Prostate gland (tissue), 2 donors: ENCODE data around the gene PLEKHM2. TPM values are rescaled to one million over a fixed set of nuclear protein-coding genes. Genes with fewer than 3 reads are reported as not detected.

Experiments
- DNase-seq: peaks from one replicate; pipeline ENCODE4 v3.0.0-alpha.2; 2019; ENCODE audit warnings: low spot score
- H3K27ac ChIP-seq, 2 donors: fragments of 200-600 bp; sonication (generic); 2 replicates each; pipeline ENCODE4 v1.5.1; 2017 to 2019
- H3K27me3 ChIP-seq: fragments of 200-600 bp; sonication (generic); replicated peaks from 2 replicates; pipeline ENCODE4 v1.5.1; 2019; ENCODE audit not compliant: insufficient read depth
- H3K36me3 ChIP-seq, 2 donors: fragments of 200-600 bp; sonication (generic); 1 replicate in 1 of 2; 2 replicates in 1 of 2; pipeline versions ENCODE4 v1.5.1 to v1.8.1; 2017 to 2019
- H3K4me1 ChIP-seq: fragments of 200-600 bp; sonication (generic); replicated peaks from 2 replicates; pipeline ENCODE4 v1.5.1; 2019
- H3K4me3 ChIP-seq, 2 donors: fragments of 200-600 bp; sonication (generic); 2 replicates each; pipeline ENCODE4 v1.5.1; 2017 to 2019
- H3K9me3 ChIP-seq: fragments of 200-600 bp; sonication (generic); 2 replicates; pipeline ENCODE4 v1.5.1; 2017
- CTCF ChIP-seq, 4 experiments: fragments of 200-600 bp in 2 of 4; fragments of 450-650 bp in 2 of 4; sonication (generic) in 2 of 4; IDR thresholded peaks; 1 replicate in 3 of 4; 2 replicates in 1 of 4; pipeline ENCODE4 v1.5.1; 2016 to 2019; ENCODE audit warnings: antibody characterized with exemption in 4 of 4, mild to moderate bottlenecking in 2 of 4, moderate library complexity in 2 of 4
- POLR2A ChIP-seq: fragments of 450-650 bp; IDR thresholded peaks from one replicate; pipeline ENCODE4 v1.6.1; 2016; ENCODE audit warnings: antibody characterized with exemption, mild to moderate bottlenecking
- POLR2AphosphoS5 ChIP-seq: sonication (generic); formaldehyde crosslinking; IDR thresholded peaks from one replicate; pipeline ENCODE4 v1.6.1; 2017; ENCODE audit warnings: antibody characterized with exemption
- WGBS: methylation state at CpG from one replicate; pipeline ENCODE4 v1.1.5; 2018; 5-methylcytosine and 5-hydroxymethylcytosine counted together
- intact Hi-C: fragments of 100-400 bp; cut with DNase I; formaldehyde crosslinking; loops from one replicate; pipeline ENCODE4 v1.14.2; 2022
- total RNA-seq, 2 donors: library from RNA; depleted of rRNA; stranded (reverse); fragments of >200 nt; gene quantifications; one replicate each; pipeline ENCODE4 v1.1.0, GENCODE V29; 2016

Gene PLEKHM2
- total RNA-seq, 2 donors from 2014 or later = 29.0 to 60.4 TPM

GRCh38 chr1:15663925-15664324 is 20.2 kb upstream of the PLEKHM2 start:
- WGBS = 94% methylated on average over 3 of the region's 3 CpGs
- H3K9me3 ChIP-seq = no peaks in the 10 kb centered on the region
- intact Hi-C loops = no loop called here
- no peaks in the 10 kb centered on the region for H3K4me1 ChIP-seq
- TF ChIP-seq POLR2A = no peak
- no peak for TF ChIP-seq POLR2AphosphoS5
- no peak for TF ChIP-seq CTCF (IDR thresholded peaks at IDR 0.05)
- H3K4me3 ChIP-seq = no peak overlapping the region
- peaks cover 6 to 7% of the 10 kb centered on the region in 2 donors for H3K36me3 ChIP-seq
- no peaks in the 10 kb centered on the region for H3K27me3 ChIP-seq
- H3K27ac ChIP-seq = no peak overlapping the region
- DNase-seq = no peak

GRCh38 chr1:15667362-15667761 is 16.8 kb upstream of the PLEKHM2 start:
- TF ChIP-seq POLR2A (no peak), POLR2AphosphoS5 (no peak), CTCF (IDR thresholded peaks at IDR 0.05) (no peak)
- H3K4me3 ChIP-seq = no peak overlapping the region
- no peaks in the 10 kb centered on the region for H3K27me3 ChIP-seq
- H3K27ac ChIP-seq = no peak overlapping the region
- intact Hi-C loops = no loop called here
- H3K4me1 ChIP-seq = no peaks in the 10 kb centered on the region
- no peaks in the 10 kb centered on the region for H3K36me3 ChIP-seq
- no peaks in the 10 kb centered on the region for H3K9me3 ChIP-seq
- WGBS = 89% methylated on average over 7 of the region's 7 CpGs
- no peak for DNase-seq

- TF ChIP-seq POLR2AphosphoS5 (no peak), CTCF (IDR thresholded peaks at IDR 0.05) (no peak), POLR2A (no peak)
- intact Hi-C loops = no loop called here
- H3K4me3 ChIP-seq = no peak overlapping the region
- no peaks in the 10 kb centered on the region for H3K4me1 ChIP-seq
- no peak overlapping the region for H3K27ac ChIP-seq
- WGBS = 79% methylated on average over 5 of the region's 5 CpGs
- no peaks in the 10 kb centered on the region for H3K36me3 ChIP-seq
- no peaks in the 10 kb centered on the region for H3K9me3 ChIP-seq
- DNase-seq = no peak
- H3K27me3 ChIP-seq = no peaks in the 10 kb centered on the region
Observed at GRCh38 chr1:15668089-15668754, 15.9 kb upstream of the PLEKHM2 start.

DNA sequence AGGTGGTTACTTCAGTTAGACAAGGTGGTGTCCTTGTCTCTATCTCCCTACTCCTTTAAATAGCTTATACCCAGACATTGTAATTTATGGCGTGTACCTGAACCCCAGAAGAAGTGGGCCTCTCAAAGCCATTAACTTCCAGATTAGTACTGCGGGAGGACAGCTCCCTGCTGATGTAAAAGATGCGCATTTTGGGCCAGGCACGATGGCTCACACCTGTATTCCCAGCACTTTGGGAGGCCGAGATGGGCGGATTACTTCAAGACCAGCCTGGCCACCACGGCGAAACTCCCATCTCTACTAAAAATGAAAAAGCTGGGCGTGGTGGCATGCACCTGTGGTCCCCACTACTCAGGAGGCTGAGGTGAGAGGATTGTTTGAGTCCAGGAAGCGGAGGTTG is 15.0 kb upstream of the PLEKHM2 start:
- Histone ChIP-seq H3K4me3 (no peak overlapping the region), H3K4me1 (no peaks in the 10 kb centered on the region), H3K27ac (no peak overlapping the region), H3K27me3 (no peaks in the 10 kb centered on the region), H3K9me3 (no peaks in the 10 kb centered on the region), H3K36me3 (no peaks in the 10 kb centered on the region)
- 90% methylated on average over 10 of the region's 10 CpGs for WGBS
- intact Hi-C loops = no loop called here
- TF ChIP-seq CTCF (IDR thresholded peaks at IDR 0.05) (no peak), POLR2AphosphoS5 (no peak), POLR2A (no peak)
- DNase-seq = no peak

DNA sequence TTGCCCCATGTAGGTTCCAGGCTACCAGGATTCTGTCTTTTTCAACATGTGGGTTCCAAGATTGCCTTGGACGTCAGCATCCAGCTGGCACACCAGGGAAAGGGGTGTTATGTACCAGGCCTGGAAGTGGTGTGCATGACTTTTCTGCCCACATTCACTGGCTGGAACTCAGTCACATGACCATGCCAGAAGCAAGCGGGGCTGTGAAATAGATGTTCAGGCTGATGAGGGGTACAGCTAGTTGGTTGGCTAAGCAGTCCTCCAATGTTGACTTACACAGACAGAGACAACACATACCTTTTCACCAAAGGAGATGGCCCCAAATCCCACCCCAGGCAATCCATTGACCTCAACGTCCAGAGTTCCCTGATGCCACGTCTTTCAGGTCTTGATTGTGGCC is 14.3 kb upstream of the PLEKHM2 start:
- Histone ChIP-seq H3K4me3 (no peak overlapping the region), H3K27me3 (no peaks in the 10 kb centered on the region), H3K36me3 (no peaks in the 10 kb centered on the region), H3K9me3 (no peaks in the 10 kb centered on the region), H3K27ac (no peak overlapping the region), H3K4me1 (no peaks in the 10 kb centered on the region)
- intact Hi-C loops = no loop called here
- DNase-seq = no peak
- 74% methylated on average over 4 of the region's 4 CpGs for WGBS
- TF ChIP-seq POLR2A (no peak), POLR2AphosphoS5 (no peak), CTCF (IDR thresholded peaks at IDR 0.05) (no peak)
